Mucosa of descending colon (tissue), 3 donors: ENCODE results near the gene QRFPR. TPM values are rescaled to one million over a fixed set of nuclear protein-coding genes. Genes with fewer than 3 reads are reported as not detected.

Experiments used
- ATAC-seq: fragments of 200-7000 bp; cut with Tn5 transposase; one replicate; pipeline ENCODE4 v1.9.1; 2020; ENCODE audit warnings: mild to moderate bottlenecking, moderate library complexity
- DNase-seq, 3 donors: peaks; one replicate each; pipeline ENCODE4 v3.0.0-alpha.2; 2020
- H3K36me3 ChIP-seq: fragments of 200-600 bp; one replicate; pipeline ENCODE4 v1.8.0; 2021; ENCODE audit warnings: low read depth, mild to moderate bottlenecking
- H3K4me1 ChIP-seq: fragments of 200-600 bp; one replicate; pipeline ENCODE4 v1.8.0; 2021; ENCODE audit warnings: low read depth, mild to moderate bottlenecking
- H3K4me3 ChIP-seq: fragments of 200-600 bp; one replicate; pipeline ENCODE4 v1.8.0; 2021; ENCODE audit warnings: mild to moderate bottlenecking
- H3K9me3 ChIP-seq: fragments of 200-600 bp; one replicate; pipeline ENCODE4 v1.8.0; 2021; ENCODE audit warnings: mild to moderate bottlenecking
- intact Hi-C, 2 donors: fragments of 100-400 bp; cut with DNase I in 1 of 2; cut with micrococcal nuclease in 1 of 2; formaldehyde crosslinking; loops; one replicate each; pipeline versions ENCODE4 v1.11.0 to v1.11.1; 2022; cut with DNase I, micrococcal nuclease
- total RNA-seq, 3 donors: library from RNA; stranded (reverse); fragmentation: NEBNext Ultra II Directional in 2 of 3; extraction: Animal tissue kit (Norgen Biotek cat#: 25700) in 2 of 3; gene quantifications; one replicate each; pipeline versions ENCODE4 v1.2.1 to v1.2.4, GENCODE V29; 2021 to 2023
- TF ChIP-seq, protein P1 (sequence below): fragments of 200-600 bp; IDR thresholded peaks from one replicate; pipeline ENCODE4 v1.8.0; 2022; ENCODE audit warnings: antibody characterized with exemption, mild to moderate bottlenecking
- donor health status: DM: no; HTN: no; CAD: no; lungs with moderate emphysema.
- donor health status: DM: no; HTN: no; CAD: no.
- donor health status: DM: no; HTN: yes; CAD: no.

The QRFPR gene
- total RNA-seq, 3 donors from 2014 or later, result not detected

DNA sequence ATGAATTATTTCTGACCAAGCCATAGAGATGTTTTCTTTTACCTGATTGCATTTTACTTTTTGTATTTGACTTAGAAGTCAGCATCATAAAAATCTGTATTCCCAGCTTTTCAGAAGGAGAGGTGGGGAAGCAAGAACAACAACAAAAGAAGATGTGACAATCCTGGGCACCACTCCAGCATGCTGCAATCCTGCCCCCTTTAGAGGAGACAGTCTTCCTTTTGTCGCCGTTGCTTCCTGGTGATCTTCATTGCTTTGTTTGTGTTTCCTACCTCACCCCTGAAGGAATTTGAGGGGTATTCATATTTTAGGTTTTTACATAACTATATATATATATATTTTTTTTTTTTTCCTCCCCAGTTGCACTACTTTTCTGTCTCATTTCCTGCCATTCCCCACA, 3.7 kb downstream of the QRFPR start:
- H3K9me3 ChIP-seq, result no peaks in the 10 kb centered on the region
- H3K4me1 ChIP-seq, result no peaks in the 10 kb centered on the region
- no peak for DNase-seq
- no peak overlapping the region for H3K4me3 ChIP-seq
- H3K36me3 ChIP-seq, result no peaks in the 10 kb centered on the region
- ATAC-seq, result no peak
- TF ChIP-seq, protein P1, sequence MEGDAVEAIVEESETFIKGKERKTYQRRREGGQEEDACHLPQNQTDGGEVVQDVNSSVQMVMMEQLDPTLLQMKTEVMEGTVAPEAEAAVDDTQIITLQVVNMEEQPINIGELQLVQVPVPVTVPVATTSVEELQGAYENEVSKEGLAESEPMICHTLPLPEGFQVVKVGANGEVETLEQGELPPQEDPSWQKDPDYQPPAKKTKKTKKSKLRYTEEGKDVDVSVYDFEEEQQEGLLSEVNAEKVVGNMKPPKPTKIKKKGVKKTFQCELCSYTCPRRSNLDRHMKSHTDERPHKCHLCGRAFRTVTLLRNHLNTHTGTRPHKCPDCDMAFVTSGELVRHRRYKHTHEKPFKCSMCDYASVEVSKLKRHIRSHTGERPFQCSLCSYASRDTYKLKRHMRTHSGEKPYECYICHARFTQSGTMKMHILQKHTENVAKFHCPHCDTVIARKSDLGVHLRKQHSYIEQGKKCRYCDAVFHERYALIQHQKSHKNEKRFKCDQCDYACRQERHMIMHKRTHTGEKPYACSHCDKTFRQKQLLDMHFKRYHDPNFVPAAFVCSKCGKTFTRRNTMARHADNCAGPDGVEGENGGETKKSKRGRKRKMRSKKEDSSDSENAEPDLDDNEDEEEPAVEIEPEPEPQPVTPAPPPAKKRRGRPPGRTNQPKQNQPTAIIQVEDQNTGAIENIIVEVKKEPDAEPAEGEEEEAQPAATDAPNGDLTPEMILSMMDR, result no peak
- intact Hi-C loops, result no loop called here

DNA sequence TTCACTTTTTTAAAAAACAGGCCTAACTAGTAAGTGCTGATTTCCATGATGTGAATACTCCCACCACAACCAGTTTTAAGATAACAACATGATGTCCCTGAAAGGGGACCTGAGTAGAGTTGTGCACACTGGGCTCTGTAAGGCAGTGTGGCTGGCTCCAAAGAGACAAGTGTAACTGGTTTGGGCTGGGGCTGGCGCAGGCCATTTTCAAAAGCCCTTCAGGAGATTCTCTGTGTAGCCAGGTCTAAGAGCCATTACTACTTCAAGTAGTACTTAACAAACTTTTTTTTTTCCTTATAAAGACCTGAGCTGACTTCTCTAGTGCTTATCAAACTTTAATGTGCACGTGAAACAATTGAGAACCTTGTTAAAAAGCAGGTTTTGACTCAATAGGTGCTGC, 4.3 kb downstream of the QRFPR start:
- Histone ChIP-seq H3K9me3 (no peaks in the 10 kb centered on the region), H3K4me1 (no peaks in the 10 kb centered on the region), H3K36me3 (no peaks in the 10 kb centered on the region), H3K4me3 (no peak overlapping the region)
- DNase-seq (no peak), ATAC-seq (no peak)
- TF ChIP-seq, protein P1, result no peak
- intact Hi-C loops, result no loop called here

DNA sequence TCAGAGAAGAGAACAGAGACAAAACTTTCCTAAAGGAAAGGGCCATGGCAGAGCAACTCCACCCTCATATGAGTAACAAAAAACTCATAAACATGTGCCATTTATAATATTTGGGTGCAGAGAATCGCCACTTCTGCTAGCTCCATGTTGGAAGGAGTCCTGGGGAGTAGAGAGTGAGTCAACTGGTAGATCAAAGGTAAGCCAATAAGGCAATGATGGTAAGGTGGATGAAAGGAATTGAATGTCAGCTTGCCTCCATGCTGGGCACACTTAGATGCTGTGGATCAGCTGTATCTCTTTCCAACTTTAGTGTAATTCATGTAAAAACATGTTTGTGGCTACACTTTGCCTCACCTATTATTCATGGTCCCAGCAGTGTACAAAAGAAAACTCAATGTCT, 4.7 kb downstream of the QRFPR start:
- intact Hi-C loops, result no loop called here
- Histone ChIP-seq H3K4me1 (no peaks in the 10 kb centered on the region), H3K9me3 (no peaks in the 10 kb centered on the region), H3K4me3 (no peak overlapping the region), H3K36me3 (no peaks in the 10 kb centered on the region)
- TF ChIP-seq, protein P1, result no peak
- ATAC-seq (no peak), DNase-seq (no peak)

DNA sequence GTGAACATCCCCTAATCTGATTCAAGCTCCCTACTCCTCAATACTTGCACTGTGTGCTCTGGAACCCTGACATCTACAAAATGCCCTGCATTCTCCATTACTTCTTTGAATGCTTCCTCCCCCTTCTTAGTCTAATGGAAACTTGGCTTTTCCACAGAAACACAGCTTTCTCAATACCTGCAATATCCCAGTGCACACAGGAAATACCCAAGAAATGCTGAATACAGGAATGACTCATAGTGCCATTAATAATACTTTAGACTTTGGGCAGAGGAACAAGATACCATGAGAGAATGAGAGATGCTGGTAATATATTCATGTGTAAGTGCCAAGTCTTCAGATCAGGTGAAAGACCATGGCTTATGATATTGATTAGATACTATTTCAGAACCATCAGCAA, 5.6 kb downstream of the QRFPR start:
- TF ChIP-seq, protein P1, result no peak
- ATAC-seq, result no peak
- no peak for DNase-seq

DNA sequence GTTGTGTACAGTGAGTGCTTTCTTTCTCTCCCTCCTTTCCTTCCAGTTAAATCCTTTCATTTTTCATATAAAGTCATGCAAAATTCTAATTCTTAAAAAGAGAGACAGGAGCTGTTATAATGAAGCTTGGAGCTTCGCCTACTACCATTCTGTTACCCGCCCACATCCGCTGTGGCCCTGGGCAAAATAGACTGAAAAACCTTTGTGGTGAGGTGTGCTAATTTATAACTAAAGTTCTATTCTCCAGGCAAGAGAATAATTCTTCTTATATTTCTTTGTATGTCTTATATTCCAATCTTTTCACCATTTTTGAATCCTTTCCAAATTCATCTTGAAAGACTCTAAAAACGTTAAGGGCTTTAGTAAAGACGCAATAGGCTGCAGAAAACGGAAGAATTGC, 7.0 kb downstream of the QRFPR start:
- H3K9me3 ChIP-seq, result no peaks in the 10 kb centered on the region
- TF ChIP-seq, protein P1, result no peak
- ATAC-seq (no peak), DNase-seq (no peak)
- no peaks in the 10 kb centered on the region for H3K36me3 ChIP-seq
- no peak overlapping the region for H3K4me3 ChIP-seq
- intact Hi-C loops, result loop anchor here in 1 of 2 donors (5.0 kb wide), 1 partner anchor 48 kb away; no protein-coding TSS in a partner anchor
- H3K4me1 ChIP-seq, result no peaks in the 10 kb centered on the region

More for the DNA sequence above, 5.6 kb downstream of the QRFPR start:
- H3K36me3 ChIP-seq, result no peaks in the 10 kb centered on the region
- no peaks in the 10 kb centered on the region for H3K9me3 ChIP-seq
- intact Hi-C loops, result no loop called here
- H3K4me3 ChIP-seq, result no peak overlapping the region
- no peaks in the 10 kb centered on the region for H3K4me1 ChIP-seq
